Smooth muscle cell (in vitro differentiated cells): ENCODE data around the gene ACTG2. TPM values are rescaled to one million over a fixed set of nuclear protein-coding genes. Genes with fewer than 3 reads are reported as not detected.

Experiments
- DNase-seq: peaks from one replicate; lab custom pipeline; 2025; ENCODE audit not compliant: unreplicated experiment; lab: John Stamatoyannopoulos, UW
- H2AFZ ChIP-seq: fragments of 200-600 bp; sonication (generic); 2 replicates; pipeline ENCODE4 v1.6.0; 2016; ENCODE audit warnings: antibody characterized with exemption, low read depth, mild to moderate bottlenecking
- H3F3A ChIP-seq: fragments of 200-600 bp; sonication (generic); 2 replicates; pipeline ENCODE4 v1.6.0; 2017; ENCODE audit warnings: antibody characterized with exemption, low read depth
- H3K27ac ChIP-seq: fragments of 200-600 bp; sonication (generic); 2 replicates; pipeline ENCODE4 v1.5.1; 2016; ENCODE audit warnings: low read depth, mild to moderate bottlenecking
- H3K27me3 ChIP-seq: fragments of 200-600 bp; sonication (generic); 2 replicates; pipeline ENCODE4 v1.6.1; 2016; ENCODE audit warnings: low read depth, mild to moderate bottlenecking
- H3K36me3 ChIP-seq: fragments of 200-600 bp; sonication (generic); 2 replicates; pipeline ENCODE4 v1.5.1; 2016; ENCODE audit warnings: low read depth
- H3K4me1 ChIP-seq: fragments of 200-600 bp; sonication (generic); 2 replicates; pipeline ENCODE4 v1.5.1; 2016; ENCODE audit warnings: low read depth
- H3K4me2 ChIP-seq: fragments of 200-600 bp; sonication (generic); 2 replicates; pipeline ENCODE4 v1.6.0; 2016; ENCODE audit warnings: mild to moderate bottlenecking
- H3K4me3 ChIP-seq: fragments of 200-600 bp; sonication (generic); 2 replicates; pipeline ENCODE4 v1.5.1; 2016; ENCODE audit warnings: mild to moderate bottlenecking
- H3K79me2 ChIP-seq: fragments of 200-600 bp; sonication (generic); 2 replicates; pipeline ENCODE4 v1.6.0; 2016; ENCODE audit warnings: low read depth, mild to moderate bottlenecking
- H3K9ac ChIP-seq: fragments of 200-600 bp; sonication (generic); 2 replicates; pipeline ENCODE4 v1.6.0; 2016; ENCODE audit warnings: low read depth
- H3K9me3 ChIP-seq: fragments of 200-600 bp; sonication (generic); replicated peaks from 2 replicates; pipeline ENCODE4 v1.5.1; 2016; ENCODE audit warnings: low read depth
- H4K20me1 ChIP-seq: fragments of 200-600 bp; sonication (generic); 2 replicates; pipeline ENCODE4 v1.6.0; 2016; ENCODE audit warnings: low read depth
- CTCF ChIP-seq: fragments of 200-600 bp; sonication (generic); IDR thresholded peaks from 2 replicates; pipeline ENCODE4 v1.5.1; 2017; ENCODE audit warnings: borderline replicate concordance, mild to moderate bottlenecking, antibody characterized with exemption; ENCODE audit not compliant: insufficient read depth, poor library complexity, severe bottlenecking
- WGBS: methylation state at CpG from one replicate; pipeline ENCODE4 v1.1.7; 2016; ENCODE audit warnings: low lambda C conversion rate; 5-methylcytosine and 5-hydroxymethylcytosine counted together
- polyA plus RNA-seq: library from polyadenylated mRNA; unstranded; fragments of >200 nt; fragmentation: Nextera tagmentation; extraction: Ambion mirVana; gene quantifications from 2 replicates; pipeline ENCODE4 v1.2.1, GENCODE V29; 2016
- total RNA-seq: library from RNA; depleted of rRNA; stranded (reverse); fragments of >200 nt; gene quantifications from 2 replicates; pipeline ENCODE4 v1.2.3, GENCODE V29; 2014

ACTG2 gene
- total and polyA plus RNA-seq, 2 experiments from 2014 or later: 323 to 874 TPM

- peaks cover 17% of the 10 kb centered on the region for H3K4me1 ChIP-seq
- 94% methylated on average over 7 of the region's 7 CpGs for WGBS
- H3F3A ChIP-seq: no peaks in the 10 kb centered on the region
- H3K27me3 ChIP-seq: no peaks in the 10 kb centered on the region
- no peak overlapping the region for H3K4me3 ChIP-seq
- H3K9me3 ChIP-seq: no peaks in the 10 kb centered on the region
- no peak for DNase-seq
- no peak overlapping the region for H2AFZ ChIP-seq
- no peak for TF ChIP-seq CTCF
- no peak overlapping the region for H3K4me2 ChIP-seq
- H3K27ac ChIP-seq: peak overlapping the region; percentile 98
- H3K79me2 ChIP-seq: peaks cover 34% of the 10 kb centered on the region
- no peaks in the 10 kb centered on the region for H3K36me3 ChIP-seq
- no peak overlapping the region for H3K9ac ChIP-seq
- H4K20me1 ChIP-seq: peaks cover 3% of the 10 kb centered on the region
Observed at GRCh38 chr2:73925033-73925704, 32.4 kb downstream of the ACTG2 start.

GRCh38 chr2:73925853-73926492, 33.2 kb downstream of the ACTG2 start:
- TF ChIP-seq CTCF: no peak
- H3K36me3 ChIP-seq: no peaks in the 10 kb centered on the region
- no peaks in the 10 kb centered on the region for H3K9me3 ChIP-seq
- peak overlapping the region; percentile 91 for H3K4me2 ChIP-seq
- no peak for DNase-seq
- no peaks in the 10 kb centered on the region for H3K27me3 ChIP-seq
- H2AFZ ChIP-seq: peak overlapping the region; percentile 14
- no peaks in the 10 kb centered on the region for H3F3A ChIP-seq
- peak overlapping the region; percentile 72 for H3K4me3 ChIP-seq
- peak overlapping the region; percentile 24 for H3K9ac ChIP-seq
- H3K79me2 ChIP-seq: peaks cover 41% of the 10 kb centered on the region
- peaks cover 9% of the 10 kb centered on the region for H4K20me1 ChIP-seq
- H3K27ac ChIP-seq: peak overlapping the region; percentile 98
- H3K4me1 ChIP-seq: peaks cover 17% of the 10 kb centered on the region
- WGBS: 79% methylated on average over 13 of the region's 13 CpGs

GRCh38 chr2:73926493-73927327, 33.9 kb downstream of the ACTG2 start, which contains the start of gene DGUOK:
Gene DGUOK, plus strand, starts transcription at chr2:73926880. Its CDS starts 31 bp downstream, at chr2:73926911.
- Histone ChIP-seq H3K4me1 (peaks cover 17% of the 10 kb centered on the region), H2AFZ (peak within 1 kb of the TSS; percentile 81), H3K9me3 (no peaks in the 10 kb centered on the region), H3K27ac (peak within 1 kb of the TSS; percentile 98), H3K36me3 (no peaks in the 10 kb centered on the region), H3K79me2 (peaks cover 47% of the 10 kb centered on the region), H4K20me1 (peaks cover 16% of the 10 kb centered on the region), H3F3A (peaks cover 2% of the 10 kb centered on the region), H3K4me2 (peak within 1 kb of the TSS; percentile 91), H3K27me3 (no peaks in the 10 kb centered on the region), H3K9ac (peak within 1 kb of the TSS; percentile 97), H3K4me3 (peak within 1 kb of the TSS; percentile 72)
- peak; percentile 75 for DNase-seq
- TF ChIP-seq CTCF: no peak
- WGBS: 1% methylated on average over 50 of the region's 50 CpGs
